HG02970 (cell line): ENCODE measurements around the gene KIAA1958.
"Not testable (repeated sequence)": the region's sequence is repeated elsewhere in the genome, so short reads cannot be mapped to it uniquely, and the experiment has no call there.

Experiments used
- ATAC-seq: cut with Tn5 transposase; IDR thresholded peaks from one replicate; pipeline ENCODE4 v1.9.1; 2021; ENCODE audit warnings: mild to moderate bottlenecking, moderate library complexity, moderate number of reproducible peaks; ENCODE audit not compliant: unreplicated experiment, low FRiP score

KIAA1958 gene

DNA sequence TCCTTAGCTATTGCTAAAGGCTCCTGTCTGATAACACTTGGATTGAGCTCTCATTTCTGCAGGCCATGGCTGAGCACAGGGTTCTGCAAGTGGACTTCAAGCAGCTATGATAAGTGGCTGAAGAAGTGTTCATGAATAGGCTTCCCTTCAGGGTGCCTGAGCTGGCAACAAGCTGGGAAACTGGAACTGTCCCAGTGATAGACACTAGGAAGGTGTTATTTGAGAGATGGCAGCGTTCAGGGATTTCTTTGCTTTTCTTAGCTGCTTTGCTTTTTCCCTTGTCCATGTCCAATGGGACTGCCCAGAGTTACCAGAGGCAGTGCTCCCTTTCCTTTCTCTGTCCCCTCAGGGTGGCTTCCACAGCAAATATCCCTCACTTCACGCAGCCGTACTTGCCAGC, 155.5 kb downstream of the KIAA1958 start:
- no peak for ATAC-seq

DNA sequence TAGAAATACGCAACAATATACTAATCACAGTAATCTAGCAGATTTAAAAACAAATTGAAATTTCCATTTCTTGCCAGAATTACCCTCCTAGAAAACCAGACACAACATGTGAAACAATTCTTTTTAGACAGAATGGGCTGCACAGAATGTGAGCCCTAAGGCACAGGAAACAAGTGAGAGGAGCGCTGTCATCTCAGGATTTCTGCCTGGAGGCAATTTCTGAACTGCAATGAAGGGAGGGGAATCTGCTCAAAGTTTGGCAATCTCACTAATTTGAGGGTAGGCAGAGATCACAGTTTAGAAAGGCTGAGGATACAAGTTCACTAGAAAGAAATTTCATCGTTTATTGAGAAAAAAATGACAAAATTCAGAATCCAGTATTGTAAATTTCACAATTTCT, 161.0 kb downstream of the KIAA1958 start:
- no peak for ATAC-seq

DNA sequence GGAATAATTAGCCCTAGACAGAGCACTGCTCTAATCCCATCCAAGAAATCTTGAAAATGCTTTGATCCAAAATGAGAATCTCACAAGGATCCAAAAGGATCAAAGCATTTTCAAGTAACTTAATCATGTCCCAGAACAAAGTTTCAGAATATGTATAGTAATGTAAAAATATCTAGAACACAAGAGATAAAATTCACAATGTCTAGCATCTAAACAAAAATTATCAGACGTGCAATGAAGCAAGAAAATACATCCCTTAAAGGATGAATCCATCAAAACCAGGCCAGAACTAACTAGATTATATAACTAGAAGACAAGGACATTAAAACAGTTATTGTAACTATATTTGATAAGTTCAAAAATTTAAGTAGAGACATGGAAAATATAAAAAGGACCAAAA, 162.0 kb downstream of the KIAA1958 start:
- ATAC-seq: no peak

DNA sequence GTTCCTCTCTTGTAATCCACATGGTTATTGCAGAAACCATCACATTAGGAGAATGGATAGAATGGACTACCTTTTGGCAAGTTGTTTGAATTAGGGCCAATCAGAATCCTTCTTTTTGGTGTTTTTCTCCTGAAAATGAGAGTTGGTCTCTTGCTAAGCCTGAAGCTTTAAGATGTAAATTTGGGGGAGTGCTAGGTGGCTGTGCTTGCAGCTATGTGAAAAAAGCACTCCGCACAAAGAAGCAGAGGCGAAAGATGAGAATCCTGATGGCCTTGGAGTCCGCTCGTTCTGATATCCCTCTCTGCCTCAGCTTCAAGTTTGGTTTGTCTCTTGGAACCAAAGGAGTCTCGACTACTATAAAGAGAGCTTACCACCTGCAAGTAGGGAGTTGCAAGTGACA, 167.7 kb downstream of the KIAA1958 start:
- ATAC-seq: no peak

DNA sequence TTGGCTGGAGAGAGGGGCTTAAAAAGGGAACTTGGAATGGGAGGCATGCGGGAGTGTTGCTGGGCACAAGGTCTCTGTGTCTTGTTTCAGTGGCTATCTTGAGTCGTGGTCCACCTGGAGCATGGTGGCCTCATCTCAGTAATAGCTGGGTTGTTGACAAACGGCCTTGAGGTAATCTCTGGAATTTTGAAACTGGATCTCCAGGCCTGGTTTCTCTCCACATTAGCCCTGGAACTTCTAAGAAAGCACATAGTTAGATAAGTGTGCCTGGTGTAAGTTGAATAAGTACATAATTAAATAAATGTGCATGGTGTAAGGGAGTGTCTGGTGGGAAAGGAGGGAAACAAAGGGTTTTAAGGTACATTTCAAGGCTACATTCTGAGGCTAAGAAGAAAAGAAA, 169.0 kb downstream of the KIAA1958 start:
- ATAC-seq: no peak

DNA sequence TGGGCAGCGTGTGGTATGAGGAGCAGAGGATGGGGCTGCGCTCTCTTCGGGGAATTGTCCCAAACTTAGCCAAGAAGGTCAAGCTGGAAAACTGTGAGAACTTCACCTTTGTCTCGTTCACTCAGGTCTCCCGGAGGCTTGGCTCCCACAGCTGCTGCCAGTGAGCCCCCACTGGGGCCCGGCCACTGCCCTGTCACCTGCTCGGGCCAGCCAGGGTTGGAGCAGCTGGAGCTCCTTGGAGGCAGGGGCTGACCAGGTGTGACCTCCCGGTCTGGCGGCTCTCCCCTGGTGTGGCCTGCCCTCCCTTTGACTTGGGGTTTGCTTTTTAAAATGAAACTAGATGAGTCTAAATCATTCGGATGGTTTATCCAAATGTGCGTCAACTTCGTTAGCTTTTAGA, 173.3 kb downstream of the KIAA1958 start:
- ATAC-seq: no peak

DNA sequence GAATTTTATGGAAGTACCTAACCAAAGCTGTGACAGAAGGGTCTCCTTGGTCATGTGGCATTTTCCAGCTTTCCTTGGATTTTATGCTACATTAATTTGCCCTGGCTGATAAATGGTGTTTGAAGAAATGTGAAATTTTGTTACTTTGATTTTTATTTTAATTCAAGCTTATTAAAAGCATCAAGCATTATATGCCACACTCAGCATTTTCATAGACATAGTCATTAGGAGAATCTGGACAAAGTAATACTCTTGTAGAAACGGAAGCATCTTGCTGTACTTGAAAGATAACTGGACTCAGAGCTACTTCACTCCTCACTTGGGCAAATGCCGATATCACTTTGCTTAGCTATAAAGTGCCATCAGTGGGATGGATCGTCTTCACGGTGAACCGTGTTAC, 177.1 kb downstream of the KIAA1958 start:
- ATAC-seq: no peak

DNA sequence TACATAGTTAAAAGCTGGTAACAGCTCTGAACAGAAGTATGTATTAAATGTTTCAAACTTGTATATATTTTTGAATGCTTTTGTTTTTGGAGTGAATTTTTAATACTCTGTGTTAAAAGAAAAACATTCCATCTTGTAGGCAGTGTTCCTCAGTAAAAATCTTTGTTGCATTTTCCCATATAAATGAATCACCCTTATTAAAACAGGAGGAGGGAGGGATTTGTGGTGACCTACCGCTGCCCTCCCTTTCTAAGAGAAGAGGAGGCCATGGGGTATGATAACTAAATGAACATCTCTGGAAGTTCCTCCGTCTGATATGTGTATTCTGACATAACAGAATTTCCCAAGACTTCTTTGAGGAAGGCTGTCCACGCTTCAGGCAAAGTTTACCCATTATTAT, 177.9 kb downstream of the KIAA1958 start:
- no peak for ATAC-seq

DNA sequence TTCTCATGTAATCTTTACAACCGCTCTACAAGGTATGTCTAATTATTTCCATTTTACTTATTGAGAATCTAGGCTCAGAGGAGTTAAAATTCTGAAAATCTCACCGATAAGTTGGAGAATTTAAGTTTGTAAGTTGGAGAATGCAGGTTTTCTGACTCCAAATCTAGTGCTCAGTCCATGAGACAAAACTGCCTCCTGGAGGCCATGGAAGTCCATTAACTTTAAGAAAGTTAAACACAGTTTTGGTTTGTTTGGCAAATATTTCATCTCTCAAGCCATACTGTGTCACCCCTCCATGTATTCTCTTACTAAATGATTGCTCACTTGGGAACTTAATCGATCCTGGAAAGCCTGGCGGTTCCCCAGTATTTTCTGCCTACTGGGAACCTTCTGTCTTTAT, 178.7 kb downstream of the KIAA1958 start:
- ATAC-seq: no peak

DNA sequence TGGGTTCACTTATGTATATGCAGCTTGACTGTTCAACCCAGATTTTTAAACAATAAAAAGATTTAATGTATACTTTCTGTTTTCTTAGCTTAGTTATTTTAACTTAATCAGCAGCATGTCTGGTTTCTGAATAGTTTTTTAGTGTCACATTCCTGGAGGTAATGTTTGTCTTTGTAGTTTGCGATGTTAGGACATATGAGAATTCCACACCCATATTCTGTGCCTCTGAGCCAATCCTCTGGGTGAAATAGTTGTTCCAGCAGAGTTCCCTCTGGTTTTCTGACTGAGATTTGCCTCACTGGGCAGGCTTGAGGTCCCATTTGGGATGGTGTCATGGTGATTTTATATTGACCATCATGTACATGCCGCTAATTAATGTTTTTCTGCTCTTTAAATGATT, 182.7 kb downstream of the KIAA1958 start:
- ATAC-seq: no peak

DNA sequence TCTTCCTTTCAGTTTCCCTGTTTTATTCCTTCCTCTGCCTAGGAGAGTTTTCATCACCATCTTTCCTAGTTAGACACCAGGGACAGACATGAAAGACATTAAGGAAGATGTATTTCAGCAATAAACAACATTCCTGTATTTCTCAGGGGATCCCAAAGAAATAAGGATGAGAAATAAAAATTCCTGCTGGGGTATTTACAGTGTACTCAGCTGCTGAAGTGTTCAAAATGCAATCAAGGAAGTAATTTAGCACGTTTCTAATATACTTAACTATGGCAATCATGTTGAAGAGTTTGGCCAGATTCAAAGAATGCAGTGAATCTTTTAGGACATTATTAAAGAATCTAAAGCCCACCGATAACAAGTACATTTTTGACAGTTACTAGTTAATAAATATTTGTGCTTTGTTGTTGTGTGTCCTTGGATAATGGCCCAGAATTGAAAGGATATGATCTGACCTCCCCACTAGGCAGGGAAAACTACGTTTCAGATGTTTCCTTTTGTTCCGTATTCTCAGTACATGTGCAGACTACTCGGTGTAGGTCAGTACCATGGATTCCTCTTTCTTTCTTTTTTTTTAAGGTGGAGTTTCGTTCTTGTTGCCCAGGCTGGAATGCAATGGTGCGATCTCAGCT, 184.5 kb downstream of the KIAA1958 start:
- ATAC-seq: no peak

DNA sequence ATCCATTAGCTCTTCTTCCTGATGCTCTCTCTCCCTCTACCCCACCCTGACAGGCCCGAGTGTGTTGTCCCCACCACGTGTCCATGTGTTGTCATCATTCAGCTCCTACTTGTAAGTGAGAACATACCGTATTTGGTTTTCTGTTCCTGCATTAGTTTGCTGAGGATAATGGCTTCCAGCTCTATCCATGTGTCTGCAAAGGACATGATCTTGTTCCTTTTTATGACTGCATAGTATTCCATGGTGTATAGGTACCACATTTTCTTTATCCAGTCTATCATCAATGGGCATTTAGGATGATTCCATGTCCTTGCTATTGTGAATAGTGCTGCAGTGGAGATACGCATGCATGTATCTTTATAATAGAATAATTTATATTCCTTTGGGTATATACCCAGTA, 186.6 kb downstream of the KIAA1958 start:
- ATAC-seq: not testable (repeated sequence)

DNA sequence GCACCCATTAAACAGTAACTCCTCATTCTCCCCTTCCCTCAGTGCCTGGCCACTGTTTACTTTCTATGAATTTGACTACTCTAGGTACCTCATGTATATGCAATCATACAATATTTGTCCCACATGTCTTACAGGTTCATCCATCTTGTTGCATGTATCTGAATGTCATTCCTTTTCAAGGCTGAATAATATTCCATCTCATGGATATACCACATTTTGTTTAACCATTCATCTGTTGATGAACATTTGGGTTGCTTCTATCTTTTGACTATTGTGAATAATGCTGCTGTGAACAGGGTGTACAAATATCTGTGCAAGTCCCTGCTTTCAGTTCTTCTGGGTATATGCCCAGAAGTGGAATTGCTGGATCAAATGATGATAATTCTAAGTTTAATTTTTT, 190.4 kb downstream of the KIAA1958 start:
- no peak for ATAC-seq

DNA sequence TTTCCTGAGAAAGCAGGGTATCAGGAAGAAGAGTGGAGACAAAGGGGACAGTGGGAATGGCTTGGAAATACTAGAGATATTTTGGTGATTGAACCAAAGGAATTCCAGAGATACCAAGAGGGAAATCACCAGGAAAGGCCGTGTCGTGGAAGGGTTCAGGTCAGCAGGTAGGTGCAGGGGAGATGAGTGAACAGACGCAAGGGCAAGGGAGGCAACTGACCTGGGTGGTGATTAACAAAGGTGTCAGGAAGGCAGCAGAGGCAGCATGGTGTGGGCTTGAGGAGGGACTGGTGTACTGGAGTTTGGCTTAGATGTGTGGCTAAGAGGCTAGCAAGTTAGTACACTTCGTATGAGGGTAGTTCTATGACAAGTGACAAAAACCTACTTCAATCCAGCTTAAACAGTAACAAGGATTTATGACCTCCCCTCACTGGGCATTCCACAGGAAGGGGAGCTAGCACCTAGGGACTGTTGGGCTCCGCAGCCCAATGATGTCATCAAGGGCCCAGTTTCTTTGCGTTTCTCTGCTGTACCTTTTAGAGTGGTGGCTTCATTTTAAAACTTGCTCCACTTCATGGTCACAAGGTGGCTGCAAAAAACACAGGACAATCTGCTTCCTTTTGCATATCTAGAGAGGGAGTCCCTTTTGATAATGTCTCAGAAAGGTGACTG, 194.2 kb downstream of the KIAA1958 start:
- no peak for ATAC-seq

DNA sequence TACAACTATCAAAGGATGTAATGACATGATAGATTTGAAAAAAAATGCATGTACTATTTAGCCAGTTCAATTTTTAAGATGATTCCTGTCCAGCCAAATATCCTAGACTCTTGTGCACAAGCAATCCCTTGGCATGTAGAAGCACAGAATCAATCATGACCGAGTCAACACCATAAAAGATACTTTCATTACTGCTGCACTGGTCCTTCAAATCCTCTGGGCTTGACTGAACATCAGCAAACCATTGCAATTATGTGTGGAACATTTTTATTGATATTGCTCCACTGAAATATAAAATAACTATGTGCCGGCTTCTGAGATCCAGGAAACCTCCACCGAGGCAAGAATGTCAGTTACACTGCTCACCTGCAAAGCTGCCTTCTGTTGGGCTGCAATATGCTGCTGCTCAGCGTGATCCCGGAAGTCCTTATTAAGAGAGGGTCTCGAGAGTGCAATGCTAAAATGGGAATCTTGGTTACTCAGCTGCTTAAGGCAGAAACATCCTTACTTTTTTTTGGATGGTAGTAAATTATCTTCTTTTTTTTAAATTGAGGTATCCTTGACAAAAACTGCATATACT, 202.6 kb downstream of the KIAA1958 start:
- ATAC-seq: no peak

DNA sequence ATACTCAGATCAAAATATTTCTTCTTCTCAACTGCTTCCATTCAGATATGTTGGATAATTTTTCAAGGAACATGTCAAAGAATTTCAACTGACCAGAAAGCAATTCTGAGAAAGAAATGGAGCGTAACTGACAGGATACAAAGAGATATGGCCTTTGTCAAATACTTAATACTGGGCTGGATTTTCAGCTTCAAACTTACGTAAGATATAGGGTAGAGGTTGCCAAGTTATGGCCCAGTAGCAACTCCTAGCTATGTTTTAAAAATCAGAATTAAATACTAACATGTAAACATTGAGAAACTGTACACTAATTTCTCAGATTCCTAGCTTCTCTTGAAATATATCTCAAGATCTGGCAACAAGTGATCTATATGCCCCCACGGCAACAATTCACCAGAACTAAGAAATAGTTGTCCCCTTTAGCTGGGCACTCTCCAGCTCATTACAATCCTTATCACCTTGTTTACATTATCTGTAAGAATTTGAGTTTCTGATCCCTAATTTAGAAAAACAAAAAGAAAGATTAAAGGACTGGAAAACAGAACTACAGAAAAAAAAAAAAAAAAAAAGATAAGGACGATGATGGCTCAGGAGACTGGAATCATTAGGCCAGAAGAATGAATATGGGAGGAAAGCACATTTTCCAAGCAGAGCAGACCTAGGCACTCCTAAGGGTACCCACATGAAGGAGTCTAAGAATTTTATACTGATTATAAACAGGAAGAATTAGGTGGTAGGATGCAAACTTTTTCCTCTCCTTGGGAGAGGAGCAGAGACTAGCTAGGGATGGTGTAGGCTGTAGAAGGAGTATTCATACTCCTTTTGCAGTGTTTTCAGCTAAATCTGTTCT, 208.3 kb downstream of the KIAA1958 start:
- no peak for ATAC-seq

DNA sequence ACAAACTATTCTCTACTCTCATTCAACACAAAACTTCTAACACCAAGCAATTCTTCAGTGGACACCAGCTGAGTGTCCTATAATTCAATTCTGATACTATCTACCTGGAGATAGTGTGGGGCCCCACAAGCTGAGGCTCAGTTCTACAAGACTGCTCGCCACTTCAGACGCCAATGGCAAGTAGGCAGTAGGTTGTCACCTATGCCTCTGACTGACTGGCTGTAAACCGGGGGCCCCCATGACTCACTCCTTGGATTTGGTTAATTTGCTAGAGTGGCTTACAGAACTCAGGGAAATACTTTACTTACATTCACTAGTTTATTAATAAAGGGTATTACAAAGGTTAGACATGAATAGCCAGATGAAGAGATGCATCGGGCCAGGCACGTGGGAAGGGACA, 209.8 kb downstream of the KIAA1958 start:
- no peak for ATAC-seq

DNA sequence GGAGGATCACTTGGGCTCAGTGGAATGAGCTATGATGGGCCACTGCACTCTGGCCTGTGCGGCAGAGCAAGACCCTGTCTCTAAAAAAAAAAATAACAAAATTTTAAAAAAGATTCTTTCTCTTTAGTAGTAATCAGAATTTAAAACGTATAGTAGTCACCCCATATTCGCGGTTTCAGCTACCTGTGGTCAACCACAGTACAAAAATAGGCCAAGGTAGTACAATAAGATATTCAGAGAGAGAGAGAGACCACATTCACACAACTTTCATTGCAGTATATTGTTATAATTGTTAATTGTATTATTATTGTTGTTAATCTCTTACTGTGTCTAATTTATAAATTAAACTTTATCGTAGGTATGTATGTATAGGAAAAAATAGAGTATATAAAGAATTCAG, 212.6 kb downstream of the KIAA1958 start:
- no peak for ATAC-seq

DNA sequence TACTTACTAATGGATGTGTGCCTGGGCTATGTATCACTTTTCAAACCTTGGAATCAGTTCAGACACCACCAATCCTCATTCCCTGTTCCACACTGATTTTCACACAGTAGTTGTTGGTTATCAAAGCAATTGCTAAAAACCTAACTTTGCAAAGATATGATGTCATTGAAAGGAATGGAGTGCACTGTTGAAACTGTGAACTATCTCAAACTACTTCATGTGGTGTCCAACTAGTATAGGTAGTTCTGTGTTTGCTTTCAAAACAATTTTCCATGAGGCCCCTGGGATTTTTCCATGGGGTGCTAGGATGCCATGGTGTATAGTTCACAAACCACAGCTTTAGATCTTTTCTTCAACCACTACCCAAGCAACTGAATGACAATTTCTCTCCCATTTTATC, 213.5 kb downstream of the KIAA1958 start:
- ATAC-seq: no peak

DNA sequence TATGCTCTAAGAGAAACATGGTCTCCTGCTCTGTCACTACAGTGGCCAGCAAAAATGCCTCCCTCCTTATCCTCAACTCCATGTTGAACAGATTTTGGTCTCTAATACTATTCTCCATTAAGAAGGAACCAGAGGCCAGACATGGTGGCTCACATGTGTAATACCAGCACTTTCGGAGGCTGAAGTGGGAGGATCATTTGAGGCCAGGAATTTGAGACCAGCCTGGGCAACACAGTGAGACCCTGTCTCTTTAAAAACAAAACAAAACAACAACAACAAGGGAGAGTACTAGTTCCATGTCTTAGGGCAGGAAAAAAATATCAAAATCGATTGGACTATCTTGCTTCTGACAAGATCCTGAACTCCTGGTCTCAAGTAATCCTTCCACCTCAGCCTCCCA, 216.7 kb downstream of the KIAA1958 start:
- no peak for ATAC-seq

DNA sequence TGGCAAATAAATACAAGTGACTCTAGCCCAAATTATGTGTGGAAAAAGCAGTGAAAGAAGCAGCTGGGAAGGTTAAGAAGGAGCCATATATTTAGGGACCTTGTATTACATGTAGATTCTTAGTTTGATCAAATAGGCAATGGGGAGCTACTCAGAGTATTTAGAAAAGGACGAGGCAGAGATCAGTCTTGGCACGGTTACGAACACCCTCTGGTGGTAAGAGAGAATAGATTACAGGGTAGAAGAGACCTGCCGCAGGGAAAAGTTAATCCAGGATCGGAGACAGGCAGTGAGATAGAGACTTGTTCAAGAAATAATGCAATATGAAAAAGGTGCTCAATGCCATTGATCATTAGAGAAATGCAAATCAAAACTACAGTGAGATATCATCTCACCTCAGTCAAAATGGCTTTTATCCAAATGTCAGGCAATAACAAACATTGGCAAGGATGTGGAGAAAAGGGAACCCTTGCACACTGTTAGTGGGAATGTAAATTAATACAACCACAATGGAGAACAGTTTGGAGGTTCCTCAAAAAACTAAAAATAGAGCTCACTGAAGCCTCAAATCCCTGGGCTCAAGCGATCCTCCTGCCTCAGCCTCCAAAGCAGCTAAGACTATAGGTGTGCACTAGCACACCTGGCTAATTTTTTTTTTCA, 219.3 kb downstream of the KIAA1958 start:
- ATAC-seq: no peak
